OCI-LY1 (cell line): Measurements from ENCODE around the gene ZBTB17.

Source experiments
- CTCF ChIP-seq: fragments of 200-600 bp; sonication (generic), shearing (Covaris generic); IDR thresholded peaks from 2 replicates; pipeline ENCODE4 v1.5.1; 2017; ENCODE audit warnings: mild to moderate bottlenecking, antibody characterized with exemption, low read length, moderate library complexity, mixed read lengths
- EZH2 ChIP-seq: fragments of 200-600 bp; sonication (generic), shearing (Covaris generic); IDR thresholded peaks from 2 replicates; pipeline ENCODE4 v1.8.0; 2017; ENCODE audit warnings: borderline replicate concordance, mixed run types, mild to moderate bottlenecking, antibody characterized with exemption, low read length, moderate library complexity, mixed read lengths

- TF ChIP-seq EZH2 (no peak), CTCF (no peak)
Observed at GRCh38 chr1:15911927-15912326, 64.0 kb downstream of the ZBTB17 start.
